Stimulated activated CD4-positive, alpha-beta T cell treated with anti-CD3 and anti-CD28 coated beads, Interleukin-2, amount 100 ng/mL, for 48 hours (primary cell): Measurements from ENCODE around the gene PHYKPL.
"Not testable (repeated sequence)": the region's sequence is repeated elsewhere in the genome, so short reads cannot be mapped to it uniquely, and the experiment has no call there.

Source experiments
- DNase-seq, 2 donors: peaks; one replicate each; pipeline ENCODE4 v3.0.0-alpha.2; 2020

PHYKPL gene

GRCh38 chr5:178264044-178264443 is 31.4 kb upstream of the PHYKPL start:
- no peak for DNase-seq

GRCh38 chr5:178261666-178262600 is 29.3 kb upstream of the PHYKPL start:
- no peak for DNase-seq

- DNase-seq = no peak
Measured at GRCh38 chr5:178259623-178260536, 27.3 kb upstream of the PHYKPL start.

DNA sequence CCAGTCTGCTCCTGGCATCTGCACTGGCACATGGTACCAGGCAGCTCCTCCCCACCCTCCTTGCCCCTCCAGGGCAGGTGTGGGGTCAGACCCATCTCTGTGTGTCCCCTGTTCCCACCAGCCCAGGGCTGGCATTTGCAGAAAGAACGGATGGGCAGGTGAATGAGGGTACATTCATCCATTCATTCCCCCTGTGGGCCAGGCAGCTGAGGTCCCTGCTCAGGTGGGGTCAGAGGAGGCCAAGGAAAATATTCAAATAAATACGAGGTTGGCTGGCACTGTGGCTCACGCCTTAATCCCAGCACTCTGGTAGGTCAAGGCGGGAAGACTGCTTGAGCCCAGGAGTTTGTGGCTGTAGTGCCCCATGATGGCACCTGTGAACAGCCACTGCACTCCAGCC is 25.0 kb upstream of the PHYKPL start:
- DNase-seq = no peak

GRCh38 chr5:178256746-178257145 is 24.1 kb upstream of the PHYKPL start:
- no peak for DNase-seq

GRCh38 chr5:178253632-178254031 is 21.0 kb upstream of the PHYKPL start:
- not testable (repeated sequence) for DNase-seq

- no peak for DNase-seq
Measured at GRCh38 chr5:178252258-178252657, 19.7 kb upstream of the PHYKPL start.

GRCh38 chr5:178250263-178250662 is 17.7 kb upstream of the PHYKPL start:
- no peak for DNase-seq

- no peak for DNase-seq
Measured at GRCh38 chr5:178249191-178249989, 16.8 kb upstream of the PHYKPL start.

GRCh38 chr5:178248750-178249149 is 16.1 kb upstream of the PHYKPL start:
- no peak for DNase-seq

DNA sequence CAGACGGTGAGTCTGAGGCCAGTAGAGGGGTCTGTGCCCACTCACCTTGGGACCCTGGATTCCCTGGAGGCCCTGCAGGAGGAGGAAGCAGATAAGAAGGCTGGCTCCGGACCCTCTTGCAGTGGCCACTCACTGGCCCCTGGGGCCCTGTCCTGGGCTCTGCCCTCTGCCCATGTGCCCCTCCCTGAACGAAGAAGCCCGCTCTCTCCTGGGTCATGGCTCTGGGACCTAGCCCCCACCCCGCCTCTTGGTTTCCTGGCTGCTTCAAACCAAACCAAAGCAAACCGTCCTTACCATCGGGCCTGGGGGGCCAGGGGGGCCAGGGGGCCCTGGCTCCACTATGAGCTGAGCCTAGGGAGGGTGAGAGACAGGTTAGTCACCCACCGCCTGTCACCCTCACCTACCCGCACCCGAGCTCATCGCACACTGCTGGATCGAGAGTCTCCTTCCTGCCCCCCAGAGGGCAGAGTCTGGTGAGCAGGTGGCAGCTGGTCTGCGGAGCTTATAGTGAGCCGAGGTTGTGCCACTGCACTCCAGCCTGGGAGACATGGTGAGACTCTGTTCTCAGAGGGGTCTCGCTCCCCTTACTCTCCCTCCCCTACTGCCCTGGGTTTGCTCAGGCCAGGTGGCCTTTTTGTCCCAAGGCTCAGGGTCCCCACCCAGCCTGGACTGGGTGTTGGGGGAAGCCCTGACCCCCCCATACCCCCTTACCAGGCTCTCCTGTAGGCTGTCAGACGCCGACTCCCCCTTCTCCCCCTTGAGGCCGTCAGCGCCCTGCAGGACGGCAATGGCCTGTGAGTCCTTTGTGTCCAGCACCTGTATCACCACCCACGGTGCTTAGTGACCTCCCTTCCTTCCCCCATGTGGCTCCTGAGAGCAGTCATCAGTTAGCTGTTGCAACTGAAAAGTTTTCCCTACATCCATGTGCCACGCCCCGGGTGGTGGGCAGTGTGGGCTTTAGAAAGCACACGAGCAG is 15.2 kb upstream of the PHYKPL start:
- DNase-seq = no peak

- DNase-seq = no peak
Measured at GRCh38 chr5:178246624-178247279, 14.2 kb upstream of the PHYKPL start.

GRCh38 chr5:178245389-178245788 is 12.8 kb upstream of the PHYKPL start:
- DNase-seq = no peak

DNA sequence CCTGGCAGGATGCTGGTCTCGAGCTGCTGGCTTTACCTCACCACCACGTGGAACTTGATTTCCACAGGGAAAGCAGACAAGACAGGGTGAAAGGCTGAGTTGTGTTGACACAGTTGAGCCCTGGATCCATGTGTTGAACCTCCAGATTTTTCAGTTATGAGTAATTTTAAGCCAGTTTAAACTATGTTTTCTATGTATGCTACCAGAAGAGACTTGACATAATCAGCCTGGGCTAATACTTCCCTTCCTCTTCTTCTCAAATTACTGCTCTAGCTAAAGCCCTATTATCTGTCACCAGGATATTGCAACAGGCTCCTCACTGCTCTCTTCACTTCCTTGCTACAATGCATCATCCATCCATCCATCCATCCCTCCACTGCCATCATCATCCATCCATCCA is 12.0 kb upstream of the PHYKPL start:
- no peak for DNase-seq

- no peak for DNase-seq
Measured at GRCh38 chr5:178242416-178242815, 9.8 kb upstream of the PHYKPL start.

DNA sequence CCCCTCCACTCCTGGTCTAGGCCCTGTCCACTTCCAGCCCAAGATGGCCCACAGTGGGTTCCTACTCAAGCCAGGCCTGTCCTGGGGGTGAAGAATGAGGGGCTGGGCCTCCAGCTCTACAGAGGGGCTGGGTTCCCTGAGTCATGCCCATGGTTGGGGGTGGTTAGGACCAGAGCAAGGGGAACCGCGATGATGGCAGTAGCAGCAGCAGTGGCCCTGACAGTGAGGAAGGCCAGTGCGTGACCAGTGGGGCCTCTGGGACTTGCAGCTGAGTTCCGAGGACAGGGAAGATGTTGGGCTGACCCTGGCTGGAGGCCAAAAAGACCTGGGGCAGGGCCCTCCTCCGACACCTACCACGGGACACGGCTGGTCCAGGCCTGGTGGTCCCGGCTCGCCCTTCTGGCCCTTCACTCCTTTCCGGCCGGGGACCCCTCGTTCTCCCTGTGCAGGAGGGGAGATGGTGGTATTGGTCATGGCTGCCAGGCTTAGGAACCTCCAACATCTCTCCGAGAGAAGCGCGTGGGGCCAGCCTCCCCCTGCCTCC is 9.2 kb upstream of the PHYKPL start:
- DNase-seq = no peak

- no peak for DNase-seq
Measured at GRCh38 chr5:178241231-178241663, 8.6 kb upstream of the PHYKPL start.

DNA sequence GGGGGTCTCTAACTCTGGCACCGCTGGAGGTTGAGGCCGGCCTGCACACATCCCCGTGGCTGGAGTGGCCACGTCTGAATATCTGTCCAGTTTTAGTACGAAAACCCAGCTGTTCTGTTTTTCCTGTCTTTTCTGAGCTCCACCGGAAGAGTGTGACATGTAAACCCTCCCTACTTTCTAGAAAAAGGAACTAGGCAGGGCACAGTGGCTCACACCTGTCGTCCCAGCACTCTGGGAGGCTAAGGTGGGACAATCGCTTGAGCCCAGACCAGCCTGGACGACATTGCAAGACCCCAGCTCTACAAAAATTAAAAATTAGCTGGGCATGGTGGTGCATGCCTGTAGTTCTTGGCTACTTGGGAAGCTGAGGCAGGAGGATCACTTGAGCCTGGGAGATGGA is 8.2 kb upstream of the PHYKPL start:
- DNase-seq = no peak

DNA sequence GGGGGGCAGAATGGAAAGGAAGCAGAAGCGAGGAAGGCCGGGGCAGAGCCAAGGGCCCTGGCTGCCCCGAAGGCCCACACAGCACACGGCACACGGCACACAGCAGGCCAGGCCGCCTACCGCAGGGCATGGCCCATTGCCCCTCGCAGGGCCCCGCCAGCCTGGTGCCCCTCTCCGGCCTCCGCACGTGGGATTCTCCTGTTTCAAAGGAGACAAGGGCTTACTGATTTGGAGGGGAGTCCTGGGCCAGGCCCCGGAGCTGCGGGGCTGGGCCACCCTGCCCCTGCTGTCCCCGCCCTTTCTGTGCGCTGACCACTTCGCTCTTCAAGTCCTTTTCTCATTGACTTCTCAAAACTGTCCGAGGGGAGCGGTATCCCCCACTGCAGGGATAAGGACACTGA is 7.7 kb upstream of the PHYKPL start:
- DNase-seq = no peak

DNA sequence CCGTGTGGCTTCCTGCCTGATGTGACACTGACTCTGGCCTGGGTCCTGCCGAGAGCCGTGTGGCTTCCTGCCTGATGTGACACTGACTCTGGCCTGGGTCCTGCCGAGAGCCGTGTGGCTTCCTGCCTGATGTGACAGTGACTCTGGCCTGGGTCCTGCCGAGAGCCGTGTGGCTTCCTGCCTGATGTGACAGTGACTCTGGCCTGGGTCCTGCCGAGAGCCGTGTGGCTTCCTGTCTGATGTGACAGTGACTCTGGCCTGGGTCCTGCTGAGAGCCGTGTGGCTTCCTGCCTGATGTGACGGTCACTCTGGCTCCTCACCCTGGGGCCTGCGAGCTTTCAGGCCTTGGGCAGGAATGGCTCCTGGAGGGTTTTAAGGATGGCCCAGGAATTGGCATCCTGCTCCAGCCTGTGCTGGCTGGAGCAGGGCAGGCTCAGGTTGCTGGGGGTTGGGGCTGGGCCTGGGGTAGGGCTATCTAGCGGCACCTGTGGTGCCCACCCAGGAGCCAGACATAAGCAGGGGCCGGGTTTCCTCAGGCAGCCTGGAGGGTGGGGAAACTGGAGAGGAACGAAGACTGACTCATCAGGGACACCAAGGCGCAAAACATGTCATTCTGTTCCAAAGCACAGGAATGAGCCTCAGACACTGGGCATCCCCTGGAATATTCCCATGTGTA is 7.2 kb upstream of the PHYKPL start:
- not testable (repeated sequence) for DNase-seq
